Ishikawa (cell line): ENCODE data around the gene BCL2L11.
A peak's percentile ranks its signal among the peaks of the same experiment; 100 is the strongest.

Experiments
- CEBPB ChIP-seq: IDR thresholded peaks from 2 replicates; pipeline ENCODE4 v1.6.1; 2012
- CREB1 ChIP-seq: IDR thresholded peaks from 2 replicates; pipeline ENCODE4 v1.6.1; 2012; ENCODE audit warnings: low read depth
- EGR1 ChIP-seq: IDR thresholded peaks from 2 replicates; pipeline ENCODE4 v1.6.1; 2012
- EP300 ChIP-seq: IDR thresholded peaks from 2 replicates; pipeline ENCODE4 v1.6.1; 2012; ENCODE audit warnings: borderline replicate concordance
- FOXM1 ChIP-seq: IDR thresholded peaks from 2 replicates; pipeline ENCODE4 v1.6.1; 2012; ENCODE audit warnings: low read depth, borderline replicate concordance
- MAX ChIP-seq: IDR thresholded peaks from 2 replicates; pipeline ENCODE4 v1.6.1; 2012
- RAD21 ChIP-seq: IDR thresholded peaks from 2 replicates; pipeline ENCODE4 v1.6.1; 2012; ENCODE audit warnings: low read depth
- TAF1 ChIP-seq: IDR thresholded peaks from 2 replicates; pipeline ENCODE4 v1.6.1; 2012; ENCODE audit warnings: low read depth, mild to moderate bottlenecking
- TCF12 ChIP-seq: IDR thresholded peaks from 2 replicates; pipeline ENCODE4 v1.6.1; 2012; ENCODE audit warnings: low read depth
- TEAD4 ChIP-seq: IDR thresholded peaks from 2 replicates; pipeline ENCODE4 v1.6.1; 2012
- USF1 ChIP-seq: IDR thresholded peaks from 2 replicates; pipeline ENCODE4 v1.6.1; 2012
- YY1 ChIP-seq: IDR thresholded peaks from 2 replicates; pipeline ENCODE4 v1.6.1; 2012; ENCODE audit warnings: low read depth
- ZBTB7A ChIP-seq: IDR thresholded peaks from 2 replicates; pipeline ENCODE4 v1.6.1; 2012; ENCODE audit warnings: low read depth

- no peak for TF ChIP-seq ZBTB7A
- TF ChIP-seq CEBPB = no peak
- TF ChIP-seq EGR1 = no peak
- no peak for TF ChIP-seq MAX
- peak; percentile 17; the same call in 1 of the 2 replicates for TF ChIP-seq USF1
- peak; percentile 95 for TF ChIP-seq RAD21
- TF ChIP-seq TEAD4 = 0 out of 2 replicates have a peak, but pooled peaks have one; percentile 15
- TF ChIP-seq CREB1 = no peak
- no peak for TF ChIP-seq FOXM1
- no peak for TF ChIP-seq TAF1
- no peak for TF ChIP-seq EP300
- 0 out of 2 replicates have a peak, but pooled peaks have one; percentile 10 for TF ChIP-seq YY1
- no peak for TF ChIP-seq TCF12
Measured at GRCh38 chr2:111116843-111117597, 3.7 kb upstream of the BCL2L11 start.
